SK-N-SH treated with all-trans-retinoic acid at 6 μM for 48 hours (cell line): ENCODE measurements around the gene PRICKLE1.

ENCODE experiments used
- TCF4 ChIP-seq: fragments of 250-450 bp; sonication (Bioruptor Pico); IDR thresholded peaks from 2 replicates; pipeline ENCODE4 v1.8.0; 2021; ENCODE audit warnings: mild to moderate bottlenecking, moderate library complexity, borderline replicate concordance
- TSHZ2 ChIP-seq: fragments of 250-450 bp; sonication (Bioruptor Pico); IDR thresholded peaks from 2 replicates; pipeline ENCODE4 v1.5.0; 2020; ENCODE audit warnings: mild to moderate bottlenecking, moderate library complexity
- ZFP3 ChIP-seq: fragments of 250-450 bp; sonication (Bioruptor Pico); IDR thresholded peaks from 2 replicates; pipeline ENCODE4 v1.5.0; 2020; ENCODE audit warnings: mild to moderate bottlenecking, moderate library complexity
- ZNF565 ChIP-seq: fragments of 450-650 bp; formaldehyde crosslinking; conservative IDR thresholded peaks from 2 replicates; pipeline ENCODE4 v1.5.0; 2020; ENCODE audit warnings: low read depth, mild to moderate bottlenecking, moderate library complexity

- TF ChIP-seq ZNF565 (CRISPR knock-in tag): no peak
- TF ChIP-seq TSHZ2 (CRISPR knock-in tag): no peak
- no peak for TF ChIP-seq ZFP3 (CRISPR knock-in tag)
- no peak for TF ChIP-seq TCF4 (CRISPR knock-in tag)
These were observed 107.4 kb downstream of the PRICKLE1 start for GRCh38 chr12:42482041-42482747.
